K562 (cell line): Measurements from ENCODE around the gene ELL3. TPM values are rescaled to one million over a fixed set of nuclear protein-coding genes. Genes with fewer than 3 reads are reported as not detected.

Experiments
- ARID1B ChIP-seq: fragments of 450-650 bp; IDR thresholded peaks from 2 replicates; pipeline ENCODE4 v1.6.1; 2016; ENCODE audit warnings: antibody characterized with exemption, mild to moderate bottlenecking, inconsistent platforms
- ETV1 ChIP-seq: fragments of 450-650 bp; conservative IDR thresholded peaks from 2 replicates; pipeline ENCODE4 v1.6.1; 2016; ENCODE audit warnings: missing genetic modification characterization, control low read depth, low read depth, missing compliant biosample characterization
- KLF1 ChIP-seq: fragments of 450-650 bp; IDR thresholded peaks from 2 replicates; pipeline ENCODE4 v1.6.1; 2016; ENCODE audit warnings: missing genetic modification characterization, missing compliant biosample characterization
- POLR2G ChIP-seq: fragments of 200-400 bp; formaldehyde crosslinking; IDR thresholded peaks from 2 replicates; pipeline ENCODE4 v1.6.1; 2017; ENCODE audit warnings: low read depth, mild to moderate bottlenecking, antibody characterized with exemption, low read length, moderate library complexity
- SNIP1 ChIP-seq: fragments of 450-650 bp; IDR thresholded peaks from 2 replicates; pipeline ENCODE4 v1.7.1; 2017; ENCODE audit warnings: low read depth, mild to moderate bottlenecking
- SP1 ChIP-seq: sonication (generic); formaldehyde crosslinking; IDR thresholded peaks from 2 replicates; pipeline ENCODE4 v1.8.1; 2022; ENCODE audit warnings: mild to moderate bottlenecking, missing genetic modification reagents
- SRSF3 ChIP-seq: fragments of 200-400 bp; formaldehyde crosslinking; IDR thresholded peaks from 2 replicates; pipeline ENCODE4 v1.6.1; 2016; ENCODE audit warnings: mild to moderate bottlenecking, low read length, moderate library complexity; ENCODE audit not compliant: insufficient read depth
- TAF9B ChIP-seq: fragments of 450-650 bp; IDR thresholded peaks from 2 replicates; pipeline ENCODE4 v1.6.1; 2018; ENCODE audit warnings: mild to moderate bottlenecking; ENCODE audit not compliant: partially characterized antibody
- TARDBP ChIP-seq: fragments of 450-650 bp; IDR thresholded peaks from 2 replicates; pipeline ENCODE4 v1.6.1; 2016
- UBTF ChIP-seq, 2 experiments: IDR thresholded peaks; 2 replicates each; pipeline ENCODE4 v1.6.1; 2012; ENCODE audit warnings: improper control_type of control experiment in 2 of 2, low read depth in 2 of 2, low read length in 2 of 2, borderline replicate concordance in 1 of 2
- YY1 ChIP-seq, 3 experiments: IDR thresholded peaks; 2 replicates each; pipeline ENCODE4 v1.6.1; 2011; ENCODE audit warnings: low read length in 2 of 3, mild to moderate bottlenecking in 2 of 3, moderate library complexity in 2 of 3, borderline replicate concordance in 1 of 3, control low read depth in 1 of 3, low read depth in 1 of 3; ENCODE audit not compliant: insufficient read depth in 3 of 3, insufficient replicate concordance in 2 of 3, control insufficient read depth in 1 of 3, insufficient read length in 1 of 3; ENCODE audit errors: extremely low read depth in 1 of 3
- polyA plus RNA-seq, 8 experiments: library from polyadenylated mRNA; depleted of rRNA in 4 of 8; stranded (reverse) in 5 of 8; unstranded in 3 of 8; fragments of >200 nt; fragmentation: Nextera tagmentation in 2 of 8; fragmentation: Illumina TruSeq in 1 of 8; extraction: Ambion mirVana in 2 of 8; extraction: Trizol in 1 of 8; gene quantifications; 2 replicates each; pipeline versions ENCODE4 v1.2.1 to v1.2.3, GENCODE V29; 2011 to 2014; ENCODE audit warnings: inconsistent platforms in 1 of 8, missing spikeins in 1 of 8
- total RNA-seq, 7 experiments: library from RNA; depleted of rRNA in 6 of 7; stranded (reverse); fragments of >200 nt in 6 of 7; fragmentation: Illumina TruSeq in 2 of 7; extraction: Trizol in 2 of 7; gene quantifications; 2 replicates each; pipeline versions ENCODE4 v1.2.1 to v1.2.3, GENCODE V29; 2011 to 2021; ENCODE audit warnings: low replicate concordance in 1 of 7
- TF ChIP-seq, protein P1 (sequence below): fragments of 450-650 bp; IDR thresholded peaks from 2 replicates; pipeline ENCODE4 v1.6.1; 2016; ENCODE audit warnings: low read depth
- TF ChIP-seq, protein P2 (sequence below): sonication (generic); formaldehyde crosslinking; IDR thresholded peaks from 2 replicates; pipeline ENCODE4 v1.9.0; 2022; ENCODE audit warnings: mild to moderate bottlenecking, missing genetic modification reagents

ELL3 gene
- total and polyA plus RNA-seq, 9 of the 15 experiments (the other 6 are each of a cell fraction or from before 2014, with no cell fraction given), result 0.80 to 5.2 (median 2.6) TPM

DNA sequence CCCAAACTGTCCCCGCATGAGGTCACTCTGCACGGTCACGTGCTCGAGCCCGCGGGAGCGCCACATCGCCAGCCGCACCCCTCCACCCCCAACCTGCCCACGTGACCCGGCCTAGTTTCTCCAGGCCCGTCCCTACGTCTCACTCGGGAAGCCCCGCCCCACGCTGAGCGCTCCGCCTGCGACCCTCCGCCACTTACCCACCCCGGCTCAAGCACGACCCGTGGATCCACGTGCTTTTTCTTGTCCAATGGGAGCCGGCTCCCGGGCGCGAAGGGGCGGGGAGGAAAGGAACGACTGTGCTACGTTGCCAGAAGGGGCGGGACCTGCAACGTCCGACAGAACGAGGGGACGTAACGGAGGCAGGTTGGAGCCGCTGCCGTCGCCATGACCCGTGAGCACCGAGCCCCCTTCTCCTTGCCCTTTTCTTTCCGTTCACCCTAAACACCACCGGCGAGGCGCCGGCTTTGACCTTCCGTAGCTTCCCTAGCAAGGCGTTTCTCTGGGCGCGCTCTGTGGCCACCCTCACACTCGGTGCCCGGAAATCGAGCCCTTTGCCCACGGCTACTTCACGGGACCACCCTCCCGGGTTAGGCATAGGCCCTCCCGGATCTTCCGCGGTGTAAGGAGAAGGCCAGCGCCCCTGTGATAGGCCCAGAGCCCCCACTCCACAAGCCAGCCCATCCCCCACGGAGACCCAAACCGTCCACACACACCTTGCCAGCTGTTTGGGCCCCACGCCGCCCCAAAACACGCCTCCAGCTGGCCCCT lies 15.4 kb upstream of the ELL3 start, which contains the start of gene SERF2 (continued):
- TF ChIP-seq, protein P1, sequence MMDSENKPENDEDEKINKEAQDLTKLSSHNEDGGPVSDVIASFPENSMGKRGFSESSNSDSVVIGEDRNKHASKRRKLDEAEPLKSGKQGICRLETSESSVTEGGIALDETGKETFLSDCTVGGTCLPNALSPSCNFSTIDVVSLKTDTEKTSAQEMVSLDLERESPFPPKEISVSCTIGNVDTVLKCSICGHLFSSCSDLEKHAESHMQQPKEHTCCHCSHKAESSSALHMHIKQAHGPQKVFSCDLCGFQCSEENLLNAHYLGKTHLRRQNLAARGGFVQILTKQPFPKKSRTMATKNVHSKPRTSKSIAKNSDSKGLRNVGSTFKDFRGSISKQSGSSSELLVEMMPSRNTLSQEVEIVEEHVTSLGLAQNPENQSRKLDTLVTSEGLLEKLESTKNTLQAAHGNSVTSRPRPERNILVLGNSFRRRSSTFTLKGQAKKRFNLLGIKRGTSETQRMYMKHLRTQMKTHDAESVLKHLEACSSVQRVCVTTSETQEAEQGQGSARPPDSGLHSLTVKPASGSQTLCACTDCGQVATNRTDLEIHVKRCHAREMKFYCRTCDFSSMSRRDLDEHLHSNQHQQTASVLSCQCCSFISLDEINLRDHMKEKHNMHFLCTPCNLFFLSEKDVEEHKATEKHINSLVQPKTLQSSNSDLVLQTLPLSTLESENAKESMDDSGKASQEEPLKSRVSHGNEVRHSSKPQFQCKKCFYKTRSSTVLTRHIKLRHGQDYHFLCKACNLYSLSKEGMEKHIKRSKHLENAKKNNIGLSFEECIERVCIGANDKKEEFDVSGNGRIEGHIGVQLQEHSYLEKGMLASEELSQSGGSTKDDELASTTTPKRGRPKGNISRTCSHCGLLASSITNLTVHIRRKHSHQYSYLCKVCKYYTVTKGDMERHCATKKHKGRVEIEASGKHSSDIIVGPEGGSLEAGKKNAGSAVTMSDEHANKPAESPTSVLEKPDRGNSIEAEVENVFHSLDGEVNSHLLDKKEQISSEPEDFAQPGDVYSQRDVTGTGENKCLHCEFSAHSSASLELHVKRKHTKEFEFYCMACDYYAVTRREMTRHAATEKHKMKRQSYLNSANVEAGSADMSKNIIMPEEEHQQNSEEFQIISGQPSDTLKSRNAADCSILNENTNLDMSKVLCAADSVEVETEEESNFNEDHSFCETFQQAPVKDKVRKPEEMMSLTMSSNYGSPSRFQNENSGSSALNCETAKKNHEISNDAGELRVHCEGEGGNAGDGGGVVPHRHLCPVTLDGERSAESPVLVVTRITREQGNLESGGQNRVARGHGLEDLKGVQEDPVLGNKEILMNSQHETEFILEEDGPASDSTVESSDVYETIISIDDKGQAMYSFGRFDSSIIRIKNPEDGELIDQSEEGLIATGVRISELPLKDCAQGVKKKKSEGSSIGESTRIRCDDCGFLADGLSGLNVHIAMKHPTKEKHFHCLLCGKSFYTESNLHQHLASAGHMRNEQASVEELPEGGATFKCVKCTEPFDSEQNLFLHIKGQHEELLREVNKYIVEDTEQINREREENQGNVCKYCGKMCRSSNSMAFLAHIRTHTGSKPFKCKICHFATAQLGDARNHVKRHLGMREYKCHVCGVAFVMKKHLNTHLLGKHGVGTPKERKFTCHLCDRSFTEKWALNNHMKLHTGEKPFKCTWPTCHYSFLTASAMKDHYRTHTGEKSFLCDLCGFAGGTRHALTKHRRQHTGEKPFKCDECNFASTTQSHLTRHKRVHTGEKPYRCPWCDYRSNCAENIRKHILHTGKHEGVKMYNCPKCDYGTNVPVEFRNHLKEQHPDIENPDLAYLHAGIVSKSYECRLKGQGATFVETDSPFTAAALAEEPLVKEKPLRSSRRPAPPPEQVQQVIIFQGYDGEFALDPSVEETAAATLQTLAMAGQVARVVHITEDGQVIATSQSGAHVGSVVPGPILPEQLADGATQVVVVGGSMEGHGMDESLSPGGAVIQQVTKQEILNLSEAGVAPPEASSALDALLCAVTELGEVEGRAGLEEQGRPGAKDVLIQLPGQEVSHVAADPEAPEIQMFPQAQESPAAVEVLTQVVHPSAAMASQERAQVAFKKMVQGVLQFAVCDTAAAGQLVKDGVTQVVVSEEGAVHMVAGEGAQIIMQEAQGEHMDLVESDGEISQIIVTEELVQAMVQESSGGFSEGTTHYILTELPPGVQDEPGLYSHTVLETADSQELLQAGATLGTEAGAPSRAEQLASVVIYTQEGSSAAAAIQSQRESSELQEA, result 0 out of 2 replicates have a peak, but pooled peaks have one; percentile 39
- TF ChIP-seq TAF9B, result peak; percentile 75
- peak; percentile 29 to 82 (median 58) for TF ChIP-seq YY1 (IDR thresholded peaks at IDR 0.05; ENCODE audit: borderline replicate concordance in 1 of 3, control insufficient read depth in 1 of 3, extremely low read depth in 1 of 3, insufficient read depth in 3 of 3, insufficient read length in 1 of 3, insufficient replicate concordance in 2 of 3, low read depth in 1 of 3, low read length in 2 of 3)
- TF ChIP-seq UBTF (IDR thresholded peaks at IDR 0.05; ENCODE audit: borderline replicate concordance in 1 of 2, low read depth in 2 of 2, low read length in 2 of 2), result no peak
- TF ChIP-seq TARDBP, result 0 out of 2 replicates have a peak, but pooled peaks have one; percentile 62
- TF ChIP-seq, protein P2, sequence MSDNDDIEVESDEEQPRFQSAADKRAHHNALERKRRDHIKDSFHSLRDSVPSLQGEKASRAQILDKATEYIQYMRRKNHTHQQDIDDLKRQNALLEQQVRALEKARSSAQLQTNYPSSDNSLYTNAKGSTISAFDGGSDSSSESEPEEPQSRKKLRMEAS (CRISPR knock-in tag), result peak; percentile 97
- TF ChIP-seq ARID1B, result peak; percentile 45; the same call in 1 of the 2 replicates
- TF ChIP-seq ETV1, result 0 out of 2 replicates have a peak, but pooled peaks have one; percentile 11
- TF ChIP-seq SP1 (CRISPR knock-in tag), result peak; percentile 83; the same call in 1 of the 2 replicates
- 0 out of 2 replicates have a peak, but pooled peaks have one; percentile 70 for TF ChIP-seq KLF1
- TF ChIP-seq SRSF3, result no peak
- no peak for TF ChIP-seq SNIP1
- TF ChIP-seq POLR2G, result peak; percentile 98
